Choroid plexus epithelial cell (primary cell): ENCODE measurements around the gene ENTPD7.
A peak's percentile ranks its signal among the peaks of the same experiment; 100 is the strongest.

Source experiments
- DNase-seq: peaks from one replicate; pipeline ENCODE4 v3.0.0-alpha.2; 2010; ENCODE audit warnings: low read depth
- H3K4me3 ChIP-seq: 2 replicates; pipeline ENCODE4 v1.5.1; 2011; ENCODE audit warnings: low read depth, mild to moderate bottlenecking, control low read depth, low read length, moderate library complexity
- CTCF ChIP-seq: conservative IDR thresholded peaks from 2 replicates; pipeline ENCODE4 v1.5.1; 2011; ENCODE audit warnings: low read depth, mild to moderate bottlenecking, control low read depth, inconsistent platforms, low read length, moderate library complexity

The ENTPD7 gene

GRCh38 chr10:99659031-99659867 is at the start of gene ENTPD7:
TSS of gene ENTPD7 (plus strand) at chr10:99659509. CDS start at chr10:99659957, 448 bp downstream.
- DNase-seq: peak; percentile 97
- TF ChIP-seq CTCF: peak; percentile 29

GRCh38 chr10:99610221-99610620 is 49.1 kb upstream of the ENTPD7 start:
- no peak for TF ChIP-seq CTCF
- H3K4me3 ChIP-seq: no peak overlapping the region
- no peak for DNase-seq

More at GRCh38 chr10:99659031-99659867, at the start of gene ENTPD7:
- peak within 1 kb of the TSS; percentile 98 for H3K4me3 ChIP-seq

GRCh38 chr10:99611326-99611725 is 48.0 kb upstream of the ENTPD7 start:
- no peak for DNase-seq
- H3K4me3 ChIP-seq: no peak overlapping the region
- TF ChIP-seq CTCF: no peak

GRCh38 chr10:99612167-99612831 is 47.0 kb upstream of the ENTPD7 start:
- H3K4me3 ChIP-seq: no peak overlapping the region
- TF ChIP-seq CTCF: peak; percentile 83
- peak; percentile 76 for DNase-seq

- no peak for DNase-seq
- no peak overlapping the region for H3K4me3 ChIP-seq
- TF ChIP-seq CTCF: no peak
Observed at GRCh38 chr10:99615426-99615825, 43.9 kb upstream of the ENTPD7 start.

GRCh38 chr10:99617696-99618095 is 41.6 kb upstream of the ENTPD7 start:
- H3K4me3 ChIP-seq: no peak overlapping the region
- DNase-seq: no peak
- no peak for TF ChIP-seq CTCF
